Common myeloid progenitor, CD34-positive (primary cell): ENCODE data around the gene WIPF3.

ENCODE experiments used
- CTCF ChIA-PET: fragments of 350-600 bp; sonication (Branson Sonifier 250); formaldehyde crosslinking; loops from one replicate; lab custom pipeline; 2021; ENCODE audit warnings: antibody characterized with exemption; lab: Charles Lee
- POLR2A ChIA-PET: fragments of 350-600 bp; sonication (Branson Sonifier 250); formaldehyde crosslinking; loops from one replicate; lab custom pipeline; 2021; ENCODE audit warnings: antibody characterized with exemption; lab: Charles Lee
- DNase-seq, 3 donors: peaks; one replicate each; pipeline versions ENCODE4 v3.0.0 to v3.0.0-alpha.2; 2013
- H3K27ac ChIP-seq, 2 experiments: 1 replicate in 1 of 2; 2 replicates in 1 of 2; pipeline ENCODE4 v1.7.0; 2013; ENCODE audit warnings: inconsistent platforms in 2 of 2, low read length in 2 of 2, mild to moderate bottlenecking in 2 of 2, low read depth in 1 of 2, moderate library complexity in 1 of 2; ENCODE audit not compliant: severe bottlenecking in 2 of 2, insufficient read depth in 1 of 2, poor library complexity in 1 of 2
- H3K27me3 ChIP-seq, 5 experiments: replicated peaks in 2 of 5; 1 replicate in 3 of 5; 2 replicates in 2 of 5; pipeline versions ENCODE4 v1.6.1 to v1.7.0; 2013; ENCODE audit warnings: low read length in 4 of 5, mild to moderate bottlenecking in 2 of 5, moderate library complexity in 2 of 5, inconsistent platforms in 1 of 5; ENCODE audit not compliant: insufficient read depth in 5 of 5, control insufficient read depth in 4 of 5
- H3K36me3 ChIP-seq, 4 experiments: 1 replicate in 2 of 4; 2 replicates in 2 of 4; pipeline versions ENCODE4 v1.6.1 to v1.7.0; 2013; ENCODE audit warnings: low read length in 3 of 4, control low read depth in 1 of 4, mild to moderate bottlenecking in 1 of 4; ENCODE audit not compliant: control insufficient read depth in 4 of 4, insufficient read depth in 4 of 4
- H3K4me1 ChIP-seq, 4 experiments: 1 replicate in 3 of 4; 2 replicates in 1 of 4; pipeline versions ENCODE4 v1.6.1 to v1.7.1; 2013; ENCODE audit warnings: low read length in 3 of 4, mild to moderate bottlenecking in 3 of 4, control low read depth in 1 of 4, inconsistent platforms in 1 of 4, moderate library complexity in 1 of 4; ENCODE audit not compliant: control insufficient read depth in 4 of 4, insufficient read depth in 4 of 4; ENCODE audit errors: control extremely low read depth in 1 of 4
- H3K4me3 ChIP-seq, 7 experiments: 1 replicate in 4 of 7; 2 replicates in 3 of 7; pipeline versions ENCODE4 v1.5.1 to v1.7.0; 2013; ENCODE audit warnings: mild to moderate bottlenecking in 7 of 7, low read length in 6 of 7, moderate library complexity in 6 of 7, inconsistent platforms in 2 of 7, low read depth in 2 of 7, control low read depth in 1 of 7; ENCODE audit not compliant: insufficient read depth in 4 of 7, control insufficient read depth in 1 of 7; ENCODE audit errors: extremely low read depth in 1 of 7
- H3K9me3 ChIP-seq, 5 experiments: 1 replicate in 4 of 5; 2 replicates in 1 of 5; pipeline versions ENCODE4 v1.6.1 to v1.7.1; 2013; ENCODE audit warnings: low read length in 4 of 5, mild to moderate bottlenecking in 2 of 5, inconsistent platforms in 1 of 5, low read depth in 1 of 5, moderate library complexity in 1 of 5; ENCODE audit not compliant: control insufficient read depth in 4 of 5, insufficient read depth in 2 of 5; ENCODE audit errors: control extremely low read depth in 1 of 5
- WGBS: methylation state at CpG from one replicate; pipeline ENCODE4 v1.1.5; 2013; ENCODE audit not compliant: insufficient coverage; 5-methylcytosine and 5-hydroxymethylcytosine counted together

WIPF3 gene

DNA sequence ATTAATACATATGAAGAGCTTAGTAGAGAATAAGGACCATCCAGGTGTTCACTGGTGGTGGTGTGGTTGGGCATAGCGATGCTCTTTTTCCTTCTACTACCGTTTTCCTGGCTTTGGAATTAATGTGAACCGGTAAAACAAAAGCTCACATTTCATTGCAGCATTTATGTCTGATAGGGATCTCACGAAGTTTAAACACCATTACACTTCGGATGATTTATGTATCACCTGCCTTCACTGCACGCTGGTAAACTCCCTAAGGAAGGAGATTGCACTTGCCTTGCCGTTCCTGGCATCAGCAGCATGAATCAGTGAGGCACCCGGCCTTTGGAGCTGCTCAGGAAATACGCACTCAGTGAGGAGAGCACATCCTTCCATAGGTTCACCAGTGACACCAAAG is 47.5 kb downstream of the WIPF3 start:
- Histone ChIP-seq H3K4me3 (no peak overlapping the region), H3K36me3 (no peaks in the 10 kb centered on the region), H3K9me3 (no peaks in the 10 kb centered on the region), H3K27ac (no peak overlapping the region), H3K27me3 (no peaks in the 10 kb centered on the region), H3K4me1 (peaks cover 0 to under 1% (median 0%) of the 10 kb centered on the region in 4 experiments)
- ChIA-PET CTCF (interaction anchor here (0.7 to 1.6 kb wide), 2 partner anchors 16 to 73 kb away, joined by 3 to 5 read pairs; no protein-coding TSS in a partner anchor), POLR2A (no interaction called here)
- DNase-seq, result no peak
- 93% methylated on average over 8 of the region's 9 CpGs for WGBS

GRCh38 chr7:29854257-29854938 is 48.1 kb downstream of the WIPF3 start:
- no peak for DNase-seq
- ChIA-PET POLR2A (no interaction called here), CTCF (interaction anchor here (0.7 to 1.6 kb wide), 2 partner anchors 17 to 72 kb away, joined by 3 to 5 read pairs; no protein-coding TSS in a partner anchor)
- no peaks in the 10 kb centered on the region for H3K9me3 ChIP-seq
- peaks cover 1 to 6% (median 4%) of the 10 kb centered on the region in 4 experiments for H3K4me1 ChIP-seq
- no peak overlapping the region for H3K4me3 ChIP-seq
- H3K27ac ChIP-seq, result no peak overlapping the region
- H3K36me3 ChIP-seq, result no peaks in the 10 kb centered on the region
- no peaks in the 10 kb centered on the region for H3K27me3 ChIP-seq
- WGBS, result 86% methylated on average over 7 of the region's 8 CpGs

GRCh38 chr7:29857654-29858053 is 51.3 kb downstream of the WIPF3 start:
- ChIA-PET CTCF (no interaction called here), POLR2A (no interaction called here)
- no peaks in the 10 kb centered on the region for H3K27me3 ChIP-seq
- no peak for DNase-seq
- no peak overlapping the region for H3K4me3 ChIP-seq
- H3K27ac ChIP-seq, result no peak overlapping the region
- H3K36me3 ChIP-seq, result no peaks in the 10 kb centered on the region
- peaks cover 7 to 21% (median 15%) of the 10 kb centered on the region in 4 experiments for H3K4me1 ChIP-seq
- no peaks in the 10 kb centered on the region for H3K9me3 ChIP-seq

DNA sequence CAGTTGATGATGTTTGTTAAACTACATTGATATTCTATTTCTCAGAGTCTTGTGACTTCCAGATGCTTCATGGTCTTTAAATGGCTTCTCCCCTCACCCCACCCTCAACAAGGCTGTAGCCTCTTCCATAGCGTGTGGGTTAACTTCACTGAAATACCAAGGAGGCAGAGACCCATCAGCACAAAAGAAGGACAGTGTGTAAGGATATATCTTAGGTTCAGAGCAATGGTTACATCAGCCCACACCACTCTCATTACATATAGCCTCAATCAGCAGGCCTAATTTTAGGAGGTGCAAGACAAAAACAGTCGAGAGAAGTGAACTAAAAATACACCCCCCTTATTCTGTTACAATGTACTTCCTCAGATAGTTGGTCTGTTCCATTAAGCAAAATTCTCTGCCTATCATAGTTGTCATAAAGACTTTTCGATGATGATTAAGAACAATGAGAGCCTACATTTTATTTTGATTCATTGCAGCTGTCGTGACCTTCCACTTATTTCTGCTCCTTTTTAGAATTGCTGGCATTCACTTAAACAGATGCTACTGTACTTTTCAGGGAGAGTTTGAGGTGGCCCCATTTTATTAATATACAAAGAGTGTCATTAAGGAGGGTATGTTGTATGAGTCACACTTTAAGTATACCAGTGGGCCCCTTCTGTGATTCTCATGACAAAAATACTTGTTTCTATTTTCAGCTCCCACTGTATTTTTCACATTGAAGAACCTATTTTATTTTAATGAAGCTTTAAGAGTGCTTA is 52.1 kb downstream of the WIPF3 start:
- Histone ChIP-seq H3K36me3 (no peaks in the 10 kb centered on the region), H3K27ac (no peak overlapping the region), H3K4me3 (no peak overlapping the region), H3K4me1 (peaks cover 7 to 25% (median 15%) of the 10 kb centered on the region in 4 experiments), H3K27me3 (no peaks in the 10 kb centered on the region), H3K9me3 (no peaks in the 10 kb centered on the region)
- CTCF ChIA-PET, result no interaction called here
- 100% methylated on average over 1 of the region's 4 CpGs for WGBS
- DNase-seq, result peak in 1 of 3 donors; percentile 10
- POLR2A ChIA-PET, result no interaction called here

DNA sequence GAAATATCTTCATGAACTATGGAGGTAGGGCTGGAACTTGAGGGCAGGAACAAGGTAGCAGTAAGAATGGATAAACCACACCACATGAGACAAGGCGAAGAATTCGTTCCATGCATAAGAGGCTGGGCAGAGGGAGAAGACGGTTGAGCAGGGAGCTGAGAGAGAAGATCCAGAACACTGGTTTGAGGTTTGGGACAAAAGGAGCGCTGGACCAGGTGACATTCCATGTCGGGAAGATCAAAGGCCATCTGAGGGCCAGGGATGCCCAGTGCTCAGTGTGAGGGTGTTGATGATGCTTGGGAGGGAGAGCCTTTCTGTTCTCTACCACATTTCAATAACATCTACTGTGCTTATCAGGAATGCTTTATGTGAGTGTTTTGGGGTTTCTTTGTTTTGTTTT is 52.8 kb downstream of the WIPF3 start:
- Histone ChIP-seq H3K4me3 (no peak overlapping the region), H3K27me3 (no peaks in the 10 kb centered on the region)

DNA sequence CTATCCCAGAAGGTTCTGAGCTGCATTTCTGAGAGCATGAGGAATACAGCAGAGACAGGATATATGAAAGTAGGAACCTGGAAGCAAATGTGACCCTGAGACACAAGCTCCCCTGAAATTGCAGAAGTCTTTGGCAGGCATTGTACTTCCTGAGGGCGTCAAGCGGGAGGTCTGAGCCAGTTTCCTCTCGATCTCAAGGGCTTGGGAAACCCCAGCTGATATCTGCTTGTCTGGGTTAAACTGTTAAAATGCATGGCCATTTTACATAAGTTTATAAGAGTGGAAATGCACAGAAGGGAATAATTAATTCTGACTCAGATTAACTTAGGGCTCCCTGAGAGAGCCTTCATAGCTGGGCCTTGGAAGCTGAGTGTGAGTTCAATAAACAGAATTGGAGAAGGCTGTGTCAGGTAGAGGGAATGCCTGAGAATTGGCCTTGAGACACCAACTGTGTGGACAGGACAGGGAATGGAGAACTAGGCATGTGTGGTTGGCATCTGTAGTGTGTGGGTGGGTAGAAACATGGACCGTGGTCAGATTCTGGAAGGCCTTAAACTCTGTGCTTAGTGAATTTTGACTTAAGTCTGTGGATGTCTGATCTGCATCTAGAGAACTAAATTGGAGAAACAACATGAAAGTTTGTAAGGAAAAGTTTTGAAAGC is 53.3 kb downstream of the WIPF3 start:
- ChIA-PET CTCF (interaction anchor here (1.4 to 1.6 kb wide), 2 partner anchors 18 to 65 kb away, joined by 3 to 5 read pairs; no protein-coding TSS in a partner anchor), POLR2A (no interaction called here)
- 5% methylated on average over 3 of the region's 4 CpGs for WGBS

More for the DNA sequence above, 52.8 kb downstream of the WIPF3 start:
- WGBS, result 97% methylated on average over 5 of the region's 5 CpGs
- Histone ChIP-seq H3K4me1 (peaks cover 7 to 25% (median 15%) of the 10 kb centered on the region in 4 experiments), H3K27ac (no peak overlapping the region), H3K36me3 (no peaks in the 10 kb centered on the region), H3K9me3 (no peaks in the 10 kb centered on the region)
- DNase-seq, result no peak
- ChIA-PET CTCF (interaction anchor here (1.4 to 1.6 kb wide), 2 partner anchors 19 to 66 kb away, joined by 3 to 5 read pairs; no protein-coding TSS in a partner anchor), POLR2A (no interaction called here)

More for the DNA sequence above, 53.3 kb downstream of the WIPF3 start:
- no peaks in the 10 kb centered on the region for H3K27me3 ChIP-seq
- H3K36me3 ChIP-seq, result no peaks in the 10 kb centered on the region
- H3K9me3 ChIP-seq, result no peaks in the 10 kb centered on the region
- H3K4me3 ChIP-seq, result peak overlapping the region in 1 of 7 experiments; percentile 30
- peak; percentile 43 to 86 (median 83) for DNase-seq
- H3K27ac ChIP-seq, result no peak overlapping the region
- H3K4me1 ChIP-seq, result peaks cover 7 to 25% (median 15%) of the 10 kb centered on the region in 4 experiments
